ENCODE results near the gene PRICKLE1.

The PRICKLE1 gene

GRCh38 chr12:42407306-42407705 is 182.2 kb downstream of the PRICKLE1 start:
- FAIRE-seq (peak; percentile 16), DNase-seq (ENCODE audit: insufficient read length, low spot score) (no peak)

All from HTR-8/SVneo (cell line).